ENCODE data around the gene ZNF155.

ZNF155 gene

DNA sequence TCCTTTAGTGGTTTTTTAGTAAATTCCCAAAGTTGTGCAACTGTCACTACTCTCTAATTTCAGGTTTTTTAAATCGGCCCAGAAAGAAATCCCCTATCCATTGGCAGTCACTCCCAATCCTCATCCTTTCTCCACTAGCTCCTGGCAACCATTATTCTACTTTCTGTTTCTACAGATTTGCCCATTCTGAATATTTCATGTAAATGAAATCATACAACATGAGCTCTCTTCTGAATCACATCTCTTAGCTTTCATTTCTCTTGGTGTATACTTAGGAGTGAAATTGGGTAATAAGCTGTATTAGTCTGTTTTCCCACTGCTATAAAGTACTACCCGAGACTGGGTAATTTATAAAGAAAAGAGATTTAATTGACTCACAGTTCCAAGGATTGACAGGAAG, 58.2 kb downstream of the ZNF155 start:
- H3K4me3 ChIP-seq (ENCODE audit: low read depth, low read length): no peak overlapping the region
- TF ChIP-seq, protein P1, sequence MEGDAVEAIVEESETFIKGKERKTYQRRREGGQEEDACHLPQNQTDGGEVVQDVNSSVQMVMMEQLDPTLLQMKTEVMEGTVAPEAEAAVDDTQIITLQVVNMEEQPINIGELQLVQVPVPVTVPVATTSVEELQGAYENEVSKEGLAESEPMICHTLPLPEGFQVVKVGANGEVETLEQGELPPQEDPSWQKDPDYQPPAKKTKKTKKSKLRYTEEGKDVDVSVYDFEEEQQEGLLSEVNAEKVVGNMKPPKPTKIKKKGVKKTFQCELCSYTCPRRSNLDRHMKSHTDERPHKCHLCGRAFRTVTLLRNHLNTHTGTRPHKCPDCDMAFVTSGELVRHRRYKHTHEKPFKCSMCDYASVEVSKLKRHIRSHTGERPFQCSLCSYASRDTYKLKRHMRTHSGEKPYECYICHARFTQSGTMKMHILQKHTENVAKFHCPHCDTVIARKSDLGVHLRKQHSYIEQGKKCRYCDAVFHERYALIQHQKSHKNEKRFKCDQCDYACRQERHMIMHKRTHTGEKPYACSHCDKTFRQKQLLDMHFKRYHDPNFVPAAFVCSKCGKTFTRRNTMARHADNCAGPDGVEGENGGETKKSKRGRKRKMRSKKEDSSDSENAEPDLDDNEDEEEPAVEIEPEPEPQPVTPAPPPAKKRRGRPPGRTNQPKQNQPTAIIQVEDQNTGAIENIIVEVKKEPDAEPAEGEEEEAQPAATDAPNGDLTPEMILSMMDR (IDR thresholded peaks at IDR 0.05; ENCODE audit: low read depth, low read length): no peak
